AG04450 (cell line): ENCODE data around the gene METTL9. TPM values are rescaled to one million over a fixed set of nuclear protein-coding genes. Genes with fewer than 3 reads are reported as not detected.
A peak's percentile ranks its signal among the peaks of the same experiment; 100 is the strongest.
"Not testable (repeated sequence)": the region's sequence is repeated elsewhere in the genome, so short reads cannot be mapped to it uniquely, and the experiment has no call there.

Experiments used
- CTCF ChIA-PET: fragments of 300-600, 350-600 bp; formaldehyde crosslinking; extraction: SDS; loops from one replicate; lab custom pipeline; 2022; ENCODE audit warnings: antibody characterized with exemption, inconsistent platforms; lab: Charles Lee
- POLR2A ChIA-PET: fragments of 350-600 bp; formaldehyde crosslinking; extraction: SDS; loops from one replicate; lab custom pipeline; 2021; ENCODE audit warnings: antibody characterized with exemption, inconsistent platforms; lab: Yijun Ruan, JAX
- DNase-seq: peaks from one replicate; pipeline ENCODE4 v3.0.0-alpha.2; 2011; ENCODE audit warnings: low read depth, low spot score
- H3K27ac ChIP-seq: one replicate; pipeline ENCODE4 v1.5.1; 2012; ENCODE audit warnings: low read depth, low read length, control low read depth
- H3K27me3 ChIP-seq: one replicate; pipeline ENCODE4 v1.6.0; 2012; ENCODE audit warnings: low read length; ENCODE audit not compliant: control insufficient read depth, insufficient read depth
- H3K4me3 ChIP-seq: 2 replicates; pipeline ENCODE4 v1.5.1; 2011; ENCODE audit warnings: mild to moderate bottlenecking, low read depth, low read length, control low read depth
- H3K9me3 ChIP-seq: 2 replicates; pipeline ENCODE4 v1.5.1; 2012; ENCODE audit warnings: low read length; ENCODE audit not compliant: control insufficient read depth, insufficient read depth
- CTCF ChIP-seq: IDR thresholded peaks from 2 replicates; pipeline ENCODE4 v1.5.1; 2011; ENCODE audit warnings: low read depth, low read length, control low read depth, inconsistent platforms
- polyA plus RNA-seq: library from polyadenylated mRNA; depleted of rRNA; stranded (reverse); fragments of >200 nt; gene quantifications from 2 replicates; pipeline ENCODE4 v1.2.3, GENCODE V29; 2011

METTL9 gene
- polyA plus RNA-seq, 1 experiment = 142 TPM

- Histone ChIP-seq H3K27me3 (no peaks in the 10 kb centered on the region), H3K4me3 (peak overlapping the region; percentile 90), H3K27ac (peak overlapping the region; percentile 61), H3K9me3 (no peaks in the 10 kb centered on the region)
- CTCF ChIA-PET = interaction anchor here (0.6 to 2.0 kb wide), 2 partner anchors 16 to 59 kb away, joined by 3 to 8 read pairs; no protein-coding TSS in a partner anchor
- no peak for DNase-seq
- POLR2A ChIA-PET = no interaction called here
- TF ChIP-seq CTCF = no peak
Observed at GRCh38 chr16:21598701-21599121, 666 bp upstream of the METTL9 start.

- no peak for TF ChIP-seq CTCF
- DNase-seq = no peak
- ChIA-PET POLR2A (no interaction called here), CTCF (no interaction called here)
- H3K9me3 ChIP-seq = no peaks in the 10 kb centered on the region
- peak overlapping the region; percentile 62 for H3K27ac ChIP-seq
- no peaks in the 10 kb centered on the region for H3K27me3 ChIP-seq
- H3K4me3 ChIP-seq = peak overlapping the region; percentile 90
Observed at GRCh38 chr16:21600031-21600773, 825 bp downstream of the METTL9 start.

- no peak for TF ChIP-seq CTCF
- Histone ChIP-seq H3K9me3 (no peaks in the 10 kb centered on the region), H3K27ac (no peak overlapping the region), H3K4me3 (no peak overlapping the region), H3K27me3 (no peaks in the 10 kb centered on the region)
- ChIA-PET CTCF (interaction anchor here (1.4 to 4.0 kb wide), 2 partner anchors 38 to 54 kb away, joined by 6 to 27 read pairs; no protein-coding TSS in a partner anchor), POLR2A (interaction anchor here (0.6 kb wide), 1 partner anchor 14 kb away, joined by 6 read pairs; no protein-coding TSS in a partner anchor)
- DNase-seq = no peak
Observed at GRCh38 chr16:21602785-21603184, 3.4 kb downstream of the METTL9 start.

GRCh38 chr16:21603928-21604327, 4.6 kb downstream of the METTL9 start:
- H3K27me3 ChIP-seq = no peaks in the 10 kb centered on the region
- H3K9me3 ChIP-seq = no peaks in the 10 kb centered on the region
- no peak overlapping the region for H3K27ac ChIP-seq
- POLR2A ChIA-PET = no interaction called here
- no peak overlapping the region for H3K4me3 ChIP-seq
- no peak for TF ChIP-seq CTCF
- no peak for DNase-seq
- CTCF ChIA-PET = interaction anchor here (1.4 to 4.0 kb wide), 2 partner anchors 37 to 53 kb away, joined by 6 to 27 read pairs; no protein-coding TSS in a partner anchor

- H3K4me3 ChIP-seq, DNase-seq, POLR2A ChIA-PET, H3K9me3 ChIP-seq, H3K27ac ChIP-seq, H3K27me3 ChIP-seq: not testable (repeated sequence)
- CTCF ChIA-PET = interaction anchor here (1.5 to 4.0 kb wide), 3 partner anchors 35 to 103 kb away, joined by 4 to 27 read pairs (median 8); no protein-coding TSS in a partner anchor
Observed at GRCh38 chr16:21605848-21606247, 6.5 kb downstream of the METTL9 start.
